OCI-LY3 (cell line): Measurements from ENCODE around the gene PLCB1.
A peak's percentile ranks its signal among the peaks of the same experiment; 100 is the strongest.

ENCODE experiments used
- H2AFZ ChIP-seq: fragments of 200-600, 300-600 bp; shearing (Covaris generic); 2 replicates; pipeline ENCODE4 v1.6.0; 2014; ENCODE audit warnings: antibody characterized with exemption, low read depth, low read length
- H3K27ac ChIP-seq: fragments of 200-600, 300-600 bp; sonication (generic); 2 replicates; pipeline ENCODE4 v1.5.1; 2014; ENCODE audit warnings: mild to moderate bottlenecking, low read length, moderate library complexity, mixed read lengths
- H3K27me3 ChIP-seq: fragments of 200-600, 300-600 bp; sonication (generic); 2 replicates; pipeline ENCODE4 v1.6.1; 2014; ENCODE audit warnings: low read depth, low read length, mixed read lengths
- H3K36me3 ChIP-seq: fragments of 200-600, 300-600 bp; sonication (generic); replicated peaks from 2 replicates; pipeline ENCODE3; 2014; ENCODE audit warnings: low read depth, low read length, mixed read lengths
- H3K4me1 ChIP-seq: fragments of 300-600, 200-600 bp; sonication (generic); 2 replicates; pipeline ENCODE4 v1.6.1; 2014; ENCODE audit warnings: low read length, mixed read lengths
- H3K4me2 ChIP-seq: fragments of 200-600, 300-600 bp; sonication (generic); 2 replicates; pipeline ENCODE4 v1.6.1; 2014; ENCODE audit warnings: low read length, mixed read lengths
- H3K4me3 ChIP-seq: fragments of 300-600, 200-600 bp; sonication (generic); 2 replicates; pipeline ENCODE4 v1.5.1; 2014; ENCODE audit warnings: antibody characterized with exemption, mild to moderate bottlenecking, low read length, moderate library complexity
- H3K79me2 ChIP-seq: fragments of 300-600, 200-600 bp; shearing (Covaris generic); 2 replicates; pipeline ENCODE4 v1.6.1; 2014; ENCODE audit warnings: mild to moderate bottlenecking, low read length, mixed read lengths
- H3K9ac ChIP-seq: fragments of 300-600, 200-600 bp; shearing (Covaris generic); 2 replicates; pipeline ENCODE4 v1.6.0; 2014; ENCODE audit warnings: mild to moderate bottlenecking, low read length, moderate library complexity
- H3K9me3 ChIP-seq: fragments of 200-600, 300-600 bp; shearing (Covaris generic); 2 replicates; pipeline ENCODE4 v1.6.1; 2014; ENCODE audit warnings: low read length, mixed read lengths; ENCODE audit not compliant: insufficient read depth
- H4K20me1 ChIP-seq: fragments of 200-600, 300-600 bp; sonication (generic); 2 replicates; pipeline ENCODE4 v1.6.1; 2016; ENCODE audit warnings: low read length, mixed read lengths; ENCODE audit not compliant: insufficient read depth
- EZH2phosphoT487 ChIP-seq: fragments of 200-600 bp; shearing (Covaris generic); IDR thresholded peaks from 2 replicates; pipeline ENCODE4 v1.6.1; 2018; ENCODE audit warnings: antibody characterized with exemption, mixed run types, low read depth
- TF ChIP-seq, protein P1 (sequence below): fragments of 200-600, 300-600 bp; sonication (generic); IDR thresholded peaks from 2 replicates; pipeline ENCODE4 v1.5.1; 2014; ENCODE audit warnings: antibody characterized with exemption, low read length, low read depth

PLCB1 gene

DNA sequence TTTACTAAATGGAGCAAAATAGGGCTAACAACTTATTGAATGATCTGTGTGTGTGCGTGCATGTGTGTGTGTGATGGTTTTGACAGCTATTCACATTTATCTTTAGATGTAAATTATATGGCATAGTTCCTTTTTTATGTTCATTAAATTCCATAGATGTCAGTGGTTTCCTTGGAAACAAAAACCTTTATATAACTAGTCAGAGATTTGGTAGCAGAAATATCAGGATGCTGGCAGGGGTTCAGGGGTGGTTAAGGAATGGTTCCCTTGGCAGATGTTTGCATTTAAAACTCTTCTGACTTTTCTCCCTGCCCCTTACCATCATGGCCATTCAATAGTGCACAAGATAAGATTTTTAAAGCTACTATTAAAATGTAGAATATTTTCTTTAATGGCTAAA, 256.6 kb downstream of the PLCB1 start:
- H3K4me2 ChIP-seq = no peak overlapping the region
- H3K9ac ChIP-seq = no peak overlapping the region
- no peaks in the 10 kb centered on the region for H3K79me2 ChIP-seq
- H3K4me3 ChIP-seq = no peak overlapping the region
- H4K20me1 ChIP-seq = no peaks in the 10 kb centered on the region
- no peaks in the 10 kb centered on the region for H3K27me3 ChIP-seq
- no peaks in the 10 kb centered on the region for H3K36me3 ChIP-seq
- H2AFZ ChIP-seq = no peak overlapping the region
- H3K9me3 ChIP-seq = no peaks in the 10 kb centered on the region
- no peaks in the 10 kb centered on the region for H3K4me1 ChIP-seq
- no peak for TF ChIP-seq EZH2phosphoT487
- TF ChIP-seq, protein P1, sequence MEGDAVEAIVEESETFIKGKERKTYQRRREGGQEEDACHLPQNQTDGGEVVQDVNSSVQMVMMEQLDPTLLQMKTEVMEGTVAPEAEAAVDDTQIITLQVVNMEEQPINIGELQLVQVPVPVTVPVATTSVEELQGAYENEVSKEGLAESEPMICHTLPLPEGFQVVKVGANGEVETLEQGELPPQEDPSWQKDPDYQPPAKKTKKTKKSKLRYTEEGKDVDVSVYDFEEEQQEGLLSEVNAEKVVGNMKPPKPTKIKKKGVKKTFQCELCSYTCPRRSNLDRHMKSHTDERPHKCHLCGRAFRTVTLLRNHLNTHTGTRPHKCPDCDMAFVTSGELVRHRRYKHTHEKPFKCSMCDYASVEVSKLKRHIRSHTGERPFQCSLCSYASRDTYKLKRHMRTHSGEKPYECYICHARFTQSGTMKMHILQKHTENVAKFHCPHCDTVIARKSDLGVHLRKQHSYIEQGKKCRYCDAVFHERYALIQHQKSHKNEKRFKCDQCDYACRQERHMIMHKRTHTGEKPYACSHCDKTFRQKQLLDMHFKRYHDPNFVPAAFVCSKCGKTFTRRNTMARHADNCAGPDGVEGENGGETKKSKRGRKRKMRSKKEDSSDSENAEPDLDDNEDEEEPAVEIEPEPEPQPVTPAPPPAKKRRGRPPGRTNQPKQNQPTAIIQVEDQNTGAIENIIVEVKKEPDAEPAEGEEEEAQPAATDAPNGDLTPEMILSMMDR = no peak
- H3K27ac ChIP-seq = no peak overlapping the region

DNA sequence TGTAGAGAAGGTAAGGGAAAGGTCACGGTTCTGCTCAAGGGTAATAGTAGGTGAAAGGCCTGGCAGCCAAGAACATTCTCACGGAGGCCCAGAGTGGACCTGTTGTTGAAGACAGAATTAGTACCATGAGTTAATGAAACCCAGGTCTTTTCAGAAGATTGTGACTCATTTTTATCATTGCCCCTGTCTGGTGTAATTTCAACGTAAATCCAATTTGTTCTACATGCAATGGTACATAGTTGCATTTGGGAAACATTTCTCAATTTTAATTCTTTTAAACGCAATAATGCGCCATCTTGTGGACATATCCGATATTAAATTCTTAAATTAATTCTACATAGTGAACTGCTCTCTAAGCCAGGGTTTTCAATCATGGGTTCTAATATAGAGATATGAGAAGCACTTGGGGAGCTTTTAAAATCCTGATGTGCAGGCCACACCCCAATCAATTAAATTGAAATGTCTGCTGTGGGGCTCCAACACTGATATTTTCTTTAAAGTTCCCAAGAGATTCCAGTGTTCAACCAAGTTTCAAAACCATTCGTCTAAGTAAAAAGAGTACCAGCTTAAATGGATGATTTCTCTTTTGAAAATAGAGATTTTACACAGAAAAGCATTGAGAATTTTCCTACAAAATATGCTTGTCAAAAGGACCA, 257.4 kb downstream of the PLCB1 start:
- TF ChIP-seq EZH2phosphoT487 = no peak
- TF ChIP-seq, protein P1 = peak; percentile 71
- no peak overlapping the region for H3K9ac ChIP-seq
- no peaks in the 10 kb centered on the region for H3K36me3 ChIP-seq
- H4K20me1 ChIP-seq = no peaks in the 10 kb centered on the region
- H3K27me3 ChIP-seq = no peaks in the 10 kb centered on the region
- H3K4me3 ChIP-seq = no peak overlapping the region
- H3K27ac ChIP-seq = no peak overlapping the region
- no peaks in the 10 kb centered on the region for H3K79me2 ChIP-seq
- no peak overlapping the region for H2AFZ ChIP-seq
- 0 out of 2 replicates have a peak, but pooled peaks cover 4% of the 10 kb centered on the region for H3K4me1 ChIP-seq
- H3K4me2 ChIP-seq = peak overlapping the region; percentile 3; the same call in 1 of the 2 replicates
- no peaks in the 10 kb centered on the region for H3K9me3 ChIP-seq

DNA sequence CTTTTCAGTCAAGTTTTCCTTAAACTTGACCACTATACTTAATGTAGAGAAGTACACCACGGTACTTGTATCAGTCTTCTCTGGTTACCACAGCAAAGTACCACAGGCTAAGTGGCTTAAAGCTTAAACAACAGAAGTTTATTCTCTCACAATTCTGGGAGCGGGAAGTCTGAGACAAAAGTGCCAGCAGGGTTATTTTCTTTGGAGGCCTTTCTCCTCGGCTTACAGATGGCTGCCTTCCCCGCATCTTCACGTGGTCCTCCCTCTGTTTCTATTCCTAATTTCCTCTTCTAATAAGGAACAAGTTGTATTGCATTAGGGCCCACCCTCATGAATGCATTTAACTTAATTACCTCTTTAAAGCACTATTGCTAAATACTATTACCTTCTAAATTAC, 258.0 kb downstream of the PLCB1 start:
- Histone ChIP-seq H3K9ac (no peak overlapping the region), H3K4me1 (0 out of 2 replicates have a peak, but pooled peaks cover 4% of the 10 kb centered on the region), H4K20me1 (no peaks in the 10 kb centered on the region), H3K36me3 (no peaks in the 10 kb centered on the region), H3K79me2 (no peaks in the 10 kb centered on the region), H3K9me3 (no peaks in the 10 kb centered on the region), H3K4me2 (peak overlapping the region; percentile 3; the same call in 1 of the 2 replicates), H3K27me3 (no peaks in the 10 kb centered on the region), H3K27ac (no peak overlapping the region), H3K4me3 (no peak overlapping the region), H2AFZ (no peak overlapping the region)
- TF ChIP-seq, protein P1 = no peak
- TF ChIP-seq EZH2phosphoT487 = no peak

DNA sequence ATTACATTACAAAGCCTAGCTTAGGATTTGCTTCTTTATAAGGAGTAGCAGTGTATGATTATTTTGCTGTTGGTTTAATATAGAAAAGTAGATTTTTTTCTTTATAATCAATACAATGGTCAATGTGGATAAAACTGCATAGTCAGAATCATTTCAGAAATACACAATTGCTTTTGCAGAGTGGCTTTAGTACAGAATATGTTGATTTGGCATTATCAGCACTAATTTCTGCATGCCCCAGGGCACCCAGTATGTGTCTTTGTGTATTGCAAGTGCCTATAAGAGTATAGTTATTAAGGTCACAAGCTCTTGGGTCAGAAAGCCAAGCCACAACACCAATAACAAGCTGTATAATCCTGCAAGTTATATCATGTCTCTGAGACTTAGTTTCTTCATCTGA, 258.4 kb downstream of the PLCB1 start:
- no peaks in the 10 kb centered on the region for H3K9me3 ChIP-seq
- H3K9ac ChIP-seq = no peak overlapping the region
- TF ChIP-seq, protein P1 = no peak
- no peak for TF ChIP-seq EZH2phosphoT487
- H3K4me3 ChIP-seq = no peak overlapping the region
- no peaks in the 10 kb centered on the region for H4K20me1 ChIP-seq
- no peaks in the 10 kb centered on the region for H3K36me3 ChIP-seq
- H3K4me2 ChIP-seq = no peak overlapping the region
- no peaks in the 10 kb centered on the region for H3K27me3 ChIP-seq
- 0 out of 2 replicates have a peak, but pooled peaks cover 4% of the 10 kb centered on the region for H3K4me1 ChIP-seq
- no peak overlapping the region for H2AFZ ChIP-seq
- H3K79me2 ChIP-seq = no peaks in the 10 kb centered on the region
- H3K27ac ChIP-seq = no peak overlapping the region
